NCI-H748 treated with DMSO at 0.1 percent for 48 hours (cell line): ENCODE data around the gene EIPR1.

Experiments
- DNase-seq: peaks from one replicate; lab custom pipeline; 2025; lab: John Stamatoyannopoulos, UW

EIPR1 gene

GRCh38 chr2:3324036-3324386 lies 53.6 kb downstream of the EIPR1 start:
- DNase-seq = no peak

GRCh38 chr2:3323360-3324035 lies 54.1 kb downstream of the EIPR1 start:
- DNase-seq = no peak

GRCh38 chr2:3322311-3322970 lies 55.2 kb downstream of the EIPR1 start:
- no peak for DNase-seq

GRCh38 chr2:3321825-3322224 lies 55.8 kb downstream of the EIPR1 start:
- no peak for DNase-seq

- no peak for DNase-seq
Measured at GRCh38 chr2:3320910-3321605, 56.6 kb downstream of the EIPR1 start.

- DNase-seq = no peak
Measured at GRCh38 chr2:3319745-3320566, 57.7 kb downstream of the EIPR1 start.

GRCh38 chr2:3319134-3319533 lies 58.5 kb downstream of the EIPR1 start:
- DNase-seq = no peak

DNA sequence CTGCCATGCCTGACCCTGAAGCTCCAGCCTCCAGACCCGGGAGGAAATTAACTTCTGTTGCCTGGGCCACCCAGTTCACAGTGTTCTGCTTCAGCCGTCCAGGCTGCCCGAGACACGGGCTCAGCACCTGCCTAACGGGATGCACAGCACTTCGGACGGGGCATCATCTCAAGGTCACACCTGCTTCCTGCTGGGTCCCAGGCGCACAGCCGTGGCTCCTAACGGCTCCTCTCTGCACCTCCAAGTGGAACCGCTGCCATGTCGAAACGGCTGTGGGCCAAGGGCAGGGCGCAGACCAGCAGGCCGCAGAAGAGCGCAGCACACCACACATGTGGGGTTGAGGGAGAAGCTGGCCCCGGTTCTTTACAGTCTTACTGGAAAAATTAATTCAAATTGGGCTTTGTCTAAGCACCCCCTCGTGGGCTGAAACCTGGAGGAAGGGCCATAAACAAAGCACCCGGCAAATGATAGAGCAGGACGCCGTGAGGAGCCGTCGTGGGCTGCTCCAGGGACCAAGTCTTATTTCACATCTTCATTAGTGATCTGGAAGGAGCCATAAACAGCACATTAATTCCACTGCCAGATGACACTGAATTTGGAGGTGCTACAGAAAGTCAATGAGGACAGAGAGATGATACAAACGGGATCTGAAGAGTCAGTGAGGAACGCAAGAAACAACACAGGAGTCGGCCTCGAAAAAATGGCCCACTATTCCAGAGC lies 59.6 kb downstream of the EIPR1 start:
- DNase-seq = no peak

GRCh38 chr2:3317277-3317685 lies 60.3 kb downstream of the EIPR1 start:
- DNase-seq = no peak

- no peak for DNase-seq
Measured at GRCh38 chr2:3316456-3317276, 61.0 kb downstream of the EIPR1 start.

DNA sequence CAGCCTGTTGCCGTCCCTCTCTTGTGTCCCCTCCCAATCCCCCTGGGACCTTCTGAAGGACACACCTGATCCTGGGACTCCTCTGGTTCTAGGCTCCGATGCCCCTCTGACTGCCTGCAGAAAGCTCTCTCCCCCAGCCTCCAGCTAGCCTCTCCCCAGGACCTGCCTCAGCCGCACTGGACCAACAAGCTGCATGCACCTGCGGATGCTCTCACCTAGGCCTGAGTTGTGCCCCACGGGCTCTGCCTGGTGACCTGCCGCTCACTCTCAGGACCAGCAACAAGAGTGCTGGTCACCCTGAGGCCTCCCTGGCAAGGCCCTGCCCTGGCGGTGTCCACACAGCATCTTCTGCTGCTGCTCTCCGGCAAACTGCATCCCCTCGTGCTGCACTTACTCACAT lies 63.0 kb downstream of the EIPR1 start:
- no peak for DNase-seq

GRCh38 chr2:3313781-3314375 lies 63.7 kb downstream of the EIPR1 start:
- no peak for DNase-seq

DNA sequence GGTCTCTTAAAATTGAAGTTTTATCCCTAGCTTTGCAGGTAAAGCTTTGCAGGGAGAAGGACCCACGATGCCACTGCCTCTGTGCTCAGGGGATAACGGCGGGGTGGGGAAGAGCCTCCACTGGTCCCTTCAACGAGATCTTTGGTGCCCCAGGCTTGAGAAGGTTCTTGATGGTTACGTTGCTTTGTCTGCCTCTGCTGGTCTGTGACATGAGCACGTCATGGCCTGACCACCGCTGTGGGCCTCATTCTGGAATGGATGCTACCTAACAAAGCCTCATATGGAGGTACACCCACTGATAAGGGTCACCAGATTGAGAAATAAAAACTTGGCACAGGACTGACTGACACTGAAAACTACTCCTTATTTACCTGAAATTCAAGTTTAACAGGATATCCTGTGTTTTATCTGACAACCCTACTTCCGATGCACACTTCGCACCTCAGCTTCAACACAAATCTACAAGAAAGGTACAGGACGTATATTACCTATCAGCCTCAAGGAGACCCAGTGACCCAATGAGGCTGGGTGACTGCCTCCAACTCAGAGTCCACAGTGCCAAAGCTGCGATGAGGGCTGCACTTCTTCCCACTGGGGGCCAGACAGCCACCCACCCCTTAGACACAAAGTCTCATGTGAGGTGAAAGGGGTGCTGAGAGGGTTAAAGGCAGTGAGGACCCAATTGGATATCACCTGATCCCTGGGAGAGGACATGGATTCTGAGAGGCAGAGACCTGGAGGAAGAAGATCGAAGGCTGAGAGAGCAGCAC lies 64.9 kb downstream of the EIPR1 start:
- no peak for DNase-seq

- no peak for DNase-seq
Measured at GRCh38 chr2:3311601-3312000, 66.0 kb downstream of the EIPR1 start.

- DNase-seq = no peak
Measured at GRCh38 chr2:3309496-3310355, 67.9 kb downstream of the EIPR1 start.

DNA sequence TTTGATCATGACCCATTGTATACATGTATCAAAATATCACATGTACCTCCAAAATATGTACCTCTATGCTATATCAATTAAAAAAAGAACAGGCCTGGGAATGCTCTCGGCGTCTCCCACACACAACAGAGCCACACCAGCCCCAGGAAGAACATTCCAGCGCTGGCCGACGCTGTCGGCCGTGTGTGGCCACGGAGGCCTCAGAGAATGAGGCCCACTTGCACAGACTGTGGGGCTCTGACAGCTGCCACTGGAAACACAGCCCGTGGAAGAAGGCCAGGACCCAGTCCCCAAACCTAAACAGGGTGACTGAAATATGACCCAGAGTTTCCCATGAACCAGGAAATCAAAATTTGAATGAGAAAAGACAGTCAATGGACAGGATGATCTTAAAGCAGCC lies 69.7 kb downstream of the EIPR1 start:
- no peak for DNase-seq

DNA sequence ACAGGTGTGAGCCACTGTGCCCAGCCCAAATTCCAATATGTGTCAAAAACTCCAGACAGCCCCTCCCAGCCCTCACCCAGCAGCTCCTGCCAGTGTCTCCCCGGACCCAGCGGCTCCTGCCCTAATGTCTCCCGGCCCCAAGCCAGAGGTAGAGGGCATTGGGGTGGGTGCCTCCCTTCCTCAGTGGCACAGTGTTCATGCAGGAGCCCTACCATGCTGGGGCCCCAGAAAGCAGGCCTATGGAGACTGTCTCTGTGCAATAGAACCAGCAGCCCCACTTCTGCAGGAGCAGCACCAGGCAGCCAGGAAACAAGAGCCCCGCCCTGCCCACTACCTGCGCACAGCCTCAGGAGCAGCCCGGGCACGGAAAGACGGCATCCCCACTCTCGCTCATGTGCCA lies 70.4 kb downstream of the EIPR1 start:
- DNase-seq = no peak

GRCh38 chr2:3305952-3306351 lies 71.7 kb downstream of the EIPR1 start:
- peak; percentile 56 for DNase-seq

- no peak for DNase-seq
Measured at GRCh38 chr2:3305431-3305830, 72.2 kb downstream of the EIPR1 start.
